Heart left ventricle (tissue), 16 donors: ENCODE measurements around the gene SHOX. TPM values are rescaled to one million over a fixed set of nuclear protein-coding genes. Genes with fewer than 3 reads are reported as not detected.
"Not testable (repeated sequence)": the region's sequence is repeated elsewhere in the genome, so short reads cannot be mapped to it uniquely, and the experiment has no call there.

Source experiments
- ATAC-seq, 4 donors: fragments of 200-7000 bp; cut with Tn5 transposase; one replicate each; pipeline ENCODE4 v1.9.1; 2020 to 2022; ENCODE audit warnings: moderate library complexity in 4 of 4, mild to moderate bottlenecking in 3 of 4, moderate number of reproducible peaks in 1 of 4
- DNase-seq, 5 donors: peaks; one replicate each; pipeline ENCODE4 v3.0.0-alpha.2; 2020
- H3K27ac ChIP-seq, 12 donors: fragments of 200-600 bp; sonication (generic) in 4 of 12; one replicate each; pipeline versions ENCODE4 v1.5.0 to v1.8.0; 2016 to 2022; ENCODE audit warnings: mild to moderate bottlenecking in 2 of 12
- H3K27me3 ChIP-seq, 9 donors: fragments of 200-600 bp; sonication (generic) in 2 of 9; one replicate each; pipeline versions ENCODE4 v1.5.1 to v1.8.0; 2016 to 2022; ENCODE audit warnings: mild to moderate bottlenecking in 3 of 9
- H3K36me3 ChIP-seq, 9 donors: fragments of 200-600 bp; sonication (generic) in 2 of 9; one replicate each; pipeline versions ENCODE4 v1.5.0 to v1.8.0; 2018 to 2022; ENCODE audit warnings: mild to moderate bottlenecking in 2 of 9
- H3K4me1 ChIP-seq, 12 donors: fragments of 200-600 bp; sonication (generic) in 4 of 12; one replicate each; pipeline versions ENCODE4 v1.5.0 to v1.8.0; 2016 to 2022; ENCODE audit warnings: mild to moderate bottlenecking in 3 of 12
- H3K4me3 ChIP-seq, 12 donors: fragments of 200-600 bp; sonication (generic) in 4 of 12; one replicate each; pipeline versions ENCODE4 v1.5.0 to v1.8.0; 2017 to 2022; ENCODE audit warnings: mild to moderate bottlenecking in 9 of 12, moderate library complexity in 4 of 12
- H3K9me3 ChIP-seq, 12 donors: fragments of 200-600 bp; sonication (generic) in 4 of 12; one replicate each; pipeline versions ENCODE4 v1.5.0 to v1.8.0; 2016 to 2022; ENCODE audit warnings: mild to moderate bottlenecking in 1 of 12
- CTCF ChIP-seq, 12 donors: fragments of 200-600 bp; sonication (generic) in 4 of 12; IDR thresholded peaks; one replicate each; pipeline versions ENCODE4 v1.5.0 to v1.8.0; 2018 to 2022; ENCODE audit warnings: antibody characterized with exemption in 12 of 12, mild to moderate bottlenecking in 5 of 12
- POLR2A ChIP-seq, 2 donors: fragments of 450-650 bp; IDR thresholded peaks; one replicate each; pipeline ENCODE4 v1.6.1; 2017; ENCODE audit warnings: antibody characterized with exemption in 2 of 2, mild to moderate bottlenecking in 2 of 2, moderate library complexity in 2 of 2
- WGBS, 4 donors: extraction: QIAGEN DNeasy Blood & Tissue Kit in 2 of 4; methylation state at CpG; one replicate each; pipeline versions ENCODE4 v1.1.5 to v1.1.7; 2013 to 2018; 5-methylcytosine and 5-hydroxymethylcytosine counted together
- intact Hi-C, 10 donors: fragments of 100-400 bp; cut with DNase I; formaldehyde crosslinking; loops; one replicate each; pipeline versions ENCODE4 v1.11.1 to v1.14.2; 2022
- polyA plus RNA-seq, 2 donors: library from polyadenylated mRNA; stranded (reverse); fragments of 200-250 nt; gene quantifications; one replicate each; pipeline ENCODE4 v1.2.3, GENCODE V29; 2013
- total RNA-seq, 9 donors: library from RNA; depleted of rRNA in 2 of 9; stranded (reverse); fragments of >200 nt in 2 of 9; fragmentation: NEBNext Ultra II Directional in 3 of 9; extraction: Animal tissue kit (Norgen Biotek cat#: 25700) in 3 of 9; gene quantifications; one replicate each; pipeline versions ENCODE4 v1.1.0 to v1.2.4, GENCODE V29; 2016 to 2023
- donor health status: ischemic (EF 13 %, LVEDD 7.1; RV severe dilation, severe dysfunction).
- donor health status: healthy with polysubstance abuse.
- donor health status: DM: no; HTN: yes; CAD: no.
- donor health status: DM: no; HTN: no; CAD: no.
- donor health status: ischemic (EF 25% LVEDD 6.9; RV normal size, moderate dysfunction).
- donor health status: ischemic (EF 25% LVEDD 5.7; RV mildly dilated, moderate dysfunction).
- donor health status: healthy.
- donor health status: DM: yes; HTN: yes; CAD: no.
- donor health status: ischemic (EF 35%, LVEDD 5.7; RV mildly dilated, moderate dysfunction).
- donor health status: nonischemic (EF 11% LVEDD 7.7; RV severe dilation, severe dysfunction).
- donor health status: DM: yes; HTN: yes; CAD: no.
- donor health status: PGD.
- donor health status: ischemic (EF 29% LVEDD 5.4; RV normal size, mild dysfunction).
- donor health status: nonischemic (EF 23%, LVEDD 6.1; RV moderate dilation, normal function).

The SHOX gene
- total and polyA plus RNA-seq, 11 donors = not detected

GRCh38 chrX:584572-584971 is 46.0 kb upstream of the SHOX start:
- ATAC-seq (no peak), DNase-seq (no peak)
- WGBS, 4 donors = 33 to 44% (median 41%) methylated on average over 1 of the region's 1 CpG
- H3K4me3 ChIP-seq = no peak overlapping the region
- no peak for TF ChIP-seq CTCF (IDR thresholded peaks at IDR 0.05)
- no peak for TF ChIP-seq POLR2A (IDR thresholded peaks at IDR 0.05)
- no peaks in the 10 kb centered on the region for H3K9me3 ChIP-seq
- intact Hi-C loops = no loop called here
- no peaks in the 10 kb centered on the region for H3K4me1 ChIP-seq
- no peak overlapping the region for H3K27ac ChIP-seq
- no peaks in the 10 kb centered on the region for H3K27me3 ChIP-seq
- no peaks in the 10 kb centered on the region for H3K36me3 ChIP-seq

GRCh38 chrX:585115-585808 is 45.3 kb upstream of the SHOX start:
- Histone ChIP-seq H3K27me3 (no peaks in the 10 kb centered on the region), H3K4me1 (no peaks in the 10 kb centered on the region), H3K36me3 (no peaks in the 10 kb centered on the region), H3K9me3 (no peaks in the 10 kb centered on the region), H3K27ac (no peak overlapping the region), H3K4me3 (no peak overlapping the region)
- TF ChIP-seq CTCF (IDR thresholded peaks at IDR 0.05) (no peak), POLR2A (IDR thresholded peaks at IDR 0.05) (no peak)
- WGBS, 4 donors = 41 to 45% (median 44%) methylated on average over 17 to 21 of the region's 21 CpGs
- intact Hi-C loops = no loop called here
- DNase-seq (no peak), ATAC-seq (no peak)

GRCh38 chrX:586351-586750 is 44.2 kb upstream of the SHOX start:
- no peaks in the 10 kb centered on the region for H3K36me3 ChIP-seq
- H3K9me3 ChIP-seq = no peaks in the 10 kb centered on the region
- no peak overlapping the region for H3K4me3 ChIP-seq
- intact Hi-C loops = no loop called here
- no peak for ATAC-seq
- no peak for DNase-seq
- WGBS, 4 donors = 86 to 90% (median 89%) methylated on average over 8 of the region's 8 CpGs
- no peaks in the 10 kb centered on the region for H3K27me3 ChIP-seq
- H3K27ac ChIP-seq = no peak overlapping the region
- TF ChIP-seq CTCF (IDR thresholded peaks at IDR 0.05) (no peak), POLR2A (IDR thresholded peaks at IDR 0.05) (no peak)
- no peaks in the 10 kb centered on the region for H3K4me1 ChIP-seq

GRCh38 chrX:589261-589660 is 41.3 kb upstream of the SHOX start:
- WGBS, 4 donors = 85 to 89% (median 87%) methylated on average over 20 of the region's 20 CpGs
- DNase-seq, H3K27me3 ChIP-seq, H3K4me3 ChIP-seq, intact Hi-C loops, H3K4me1 ChIP-seq, H3K9me3 ChIP-seq, ATAC-seq, H3K27ac ChIP-seq, H3K36me3 ChIP-seq: not testable (repeated sequence)
